D341Med (cell line): ENCODE data around the gene MAEA.
"Not testable (repeated sequence)": the region's sequence is repeated elsewhere in the genome, so short reads cannot be mapped to it uniquely, and the experiment has no call there.

Experiments used
- DNase-seq: peaks from one replicate; pipeline ENCODE4 v3.0.0; 2012; ENCODE audit warnings: low spot score

Gene MAEA

GRCh38 chr4:1321946-1322650, 32.4 kb downstream of the MAEA start:
- peak; percentile 29 for DNase-seq

- DNase-seq, result no peak
These were observed 33.6 kb downstream of the MAEA start for GRCh38 chr4:1323280-1323634.

GRCh38 chr4:1323635-1324442, 34.1 kb downstream of the MAEA start:
- peak; percentile 20 for DNase-seq

GRCh38 chr4:1324443-1325175, 34.9 kb downstream of the MAEA start:
- DNase-seq, result not testable (repeated sequence)

- DNase-seq, result no peak
These were observed 35.4 kb downstream of the MAEA start for GRCh38 chr4:1325176-1325480.

- peak; percentile 32 for DNase-seq
These were observed 36.3 kb downstream of the MAEA start for GRCh38 chr4:1325681-1326635.

GRCh38 chr4:1326751-1327525, 37.2 kb downstream of the MAEA start:
- DNase-seq, result no peak

- DNase-seq, result no peak
These were observed 38.0 kb downstream of the MAEA start for GRCh38 chr4:1327526-1328266.

- no peak for DNase-seq
These were observed 38.8 kb downstream of the MAEA start for GRCh38 chr4:1328267-1329155.

GRCh38 chr4:1329408-1330371, 40.0 kb downstream of the MAEA start:
- no peak for DNase-seq

- no peak for DNase-seq
These were observed 41.3 kb downstream of the MAEA start for GRCh38 chr4:1330761-1331590.

- no peak for DNase-seq
These were observed 42.1 kb downstream of the MAEA start for GRCh38 chr4:1331591-1332353.

- DNase-seq, result no peak
These were observed 43.0 kb downstream of the MAEA start for GRCh38 chr4:1332686-1333085.

GRCh38 chr4:1333256-1333655, 43.6 kb downstream of the MAEA start:
- DNase-seq, result no peak

GRCh38 chr4:1333851-1334578, 44.3 kb downstream of the MAEA start:
- not testable (repeated sequence) for DNase-seq

GRCh38 chr4:1334579-1334895, 44.8 kb downstream of the MAEA start:
- DNase-seq, result no peak
